Left lung (tissue), 10 donors: ENCODE results near the gene DGKI. TPM values are rescaled to one million over a fixed set of nuclear protein-coding genes. Genes with fewer than 3 reads are reported as not detected.

Experiments used
- ATAC-seq: fragments of 200-7000 bp; cut with Tn5 transposase; one replicate; pipeline ENCODE4 v1.9.1; 2020; ENCODE audit warnings: moderate library complexity
- DNase-seq, 4 donors: peaks; one replicate each; pipeline ENCODE4 v3.0.0-alpha.2; 2013 to 2020
- H3K27ac ChIP-seq, 2 donors: fragments of 200-600 bp; sonication (generic) in 1 of 2; one replicate each; pipeline versions ENCODE4 v1.5.0 to v1.8.0; 2020 to 2021
- H3K27me3 ChIP-seq, 2 donors: fragments of 200-600 bp; sonication (generic) in 1 of 2; one replicate each; pipeline versions ENCODE4 v1.5.0 to v1.8.0; 2020 to 2021
- H3K36me3 ChIP-seq, 2 donors: fragments of 200-600 bp; sonication (generic) in 1 of 2; one replicate each; pipeline versions ENCODE4 v1.5.0 to v1.8.0; 2020 to 2021
- H3K4me1 ChIP-seq, 2 donors: fragments of 200-600 bp; one replicate each; pipeline ENCODE4 v1.8.0; 2021
- H3K4me3 ChIP-seq, 2 donors: fragments of 200-600 bp; sonication (generic) in 1 of 2; one replicate each; pipeline versions ENCODE4 v1.5.0 to v1.8.0; 2020 to 2021; ENCODE audit warnings: mild to moderate bottlenecking in 1 of 2
- H3K9me3 ChIP-seq, 2 donors: fragments of 200-600 bp; sonication (generic) in 1 of 2; one replicate each; pipeline versions ENCODE4 v1.5.0 to v1.8.0; 2020 to 2021
- CTCF ChIP-seq, 2 donors: fragments of 200-600 bp; sonication (generic) in 1 of 2; IDR thresholded peaks; one replicate each; pipeline versions ENCODE4 v1.5.0 to v1.8.0; 2021; ENCODE audit warnings: antibody characterized with exemption in 2 of 2
- intact Hi-C, 2 donors: fragments of 100-400 bp; cut with DNase I; formaldehyde crosslinking; loops; one replicate each; pipeline versions ENCODE4 v1.11.2 to v1.14.2; 2022
- polyA plus RNA-seq, 6 donors: library from polyadenylated mRNA; unstranded; fragments of 120-200 nt; gene quantifications; one replicate each; pipeline ENCODE4 v1.2.1, GENCODE V29; 2013; ENCODE audit not compliant: insufficient read length in 6 of 6
- total RNA-seq, 2 donors: library from RNA; stranded (reverse); fragmentation: NEBNext Ultra II Directional; extraction: Animal tissue kit (Norgen Biotek cat#: 25700); gene quantifications; one replicate each; pipeline ENCODE4 v1.2.1, GENCODE V29; 2021
- donor health status: DM: no; HTN: yes; CAD: no.
- donor health status: DM: no; HTN: no; CAD: no.

Gene DGKI
- total and polyA plus RNA-seq, 8 donors: 0.34 to 1.4 (median 0.50) TPM

- H3K9me3 ChIP-seq: no peaks in the 10 kb centered on the region
- no peak for DNase-seq
- H3K27ac ChIP-seq: no peak overlapping the region
- H3K27me3 ChIP-seq: no peaks in the 10 kb centered on the region
- no peaks in the 10 kb centered on the region for H3K36me3 ChIP-seq
- no peaks in the 10 kb centered on the region for H3K4me1 ChIP-seq
- intact Hi-C loops: no loop called here
- TF ChIP-seq CTCF (IDR thresholded peaks at IDR 0.05): no peak
- no peak for ATAC-seq
- H3K4me3 ChIP-seq: no peak overlapping the region
Observed at GRCh38 chr7:137546671-137547070, 300.1 kb downstream of the DGKI start.

- H3K27ac ChIP-seq: no peak overlapping the region
- H3K27me3 ChIP-seq: no peaks in the 10 kb centered on the region
- DNase-seq (peak in 1 of 4 donors; percentile 63), ATAC-seq (no peak)
- intact Hi-C loops: no loop called here
- H3K4me1 ChIP-seq: no peaks in the 10 kb centered on the region
- no peaks in the 10 kb centered on the region for H3K9me3 ChIP-seq
- no peak for TF ChIP-seq CTCF (IDR thresholded peaks at IDR 0.05)
- no peak overlapping the region for H3K4me3 ChIP-seq
- H3K36me3 ChIP-seq: no peaks in the 10 kb centered on the region
Observed at GRCh38 chr7:137546009-137546408, 300.8 kb downstream of the DGKI start.

GRCh38 chr7:137545059-137545716, 301.6 kb downstream of the DGKI start:
- Histone ChIP-seq H3K4me3 (no peak overlapping the region), H3K27ac (no peak overlapping the region), H3K9me3 (no peaks in the 10 kb centered on the region), H3K36me3 (no peaks in the 10 kb centered on the region), H3K4me1 (no peaks in the 10 kb centered on the region), H3K27me3 (no peaks in the 10 kb centered on the region)
- no peak for TF ChIP-seq CTCF (IDR thresholded peaks at IDR 0.05)
- intact Hi-C loops: no loop called here
- DNase-seq: peak in 1 of 4 donors; percentile 19
- ATAC-seq: no peak

GRCh38 chr7:137544453-137545058, 302.2 kb downstream of the DGKI start:
- no peak for TF ChIP-seq CTCF (IDR thresholded peaks at IDR 0.05)
- intact Hi-C loops: no loop called here
- Histone ChIP-seq H3K9me3 (no peaks in the 10 kb centered on the region), H3K4me3 (no peak overlapping the region), H3K36me3 (no peaks in the 10 kb centered on the region), H3K27ac (no peak overlapping the region), H3K4me1 (no peaks in the 10 kb centered on the region), H3K27me3 (no peaks in the 10 kb centered on the region)
- ATAC-seq: no peak
- DNase-seq: no peak

GRCh38 chr7:137539111-137539715, 307.6 kb downstream of the DGKI start:
- Histone ChIP-seq H3K27me3 (no peaks in the 10 kb centered on the region), H3K9me3 (no peaks in the 10 kb centered on the region), H3K4me3 (no peak overlapping the region), H3K4me1 (no peaks in the 10 kb centered on the region), H3K27ac (no peak overlapping the region), H3K36me3 (no peaks in the 10 kb centered on the region)
- ATAC-seq: no peak
- no peak for DNase-seq
- intact Hi-C loops: no loop called here
- TF ChIP-seq CTCF (IDR thresholded peaks at IDR 0.05): no peak
